WTC11 (cell line): ENCODE data around the gene RCC2.

ENCODE experiments used
- ARID4B ChIP-seq: sonication (generic); formaldehyde crosslinking; IDR thresholded peaks from 2 replicates; pipeline ENCODE4 v1.8.0; 2023; ENCODE audit warnings: missing genetic modification reagents, mild to moderate bottlenecking, borderline replicate concordance
- ATF2 ChIP-seq: sonication (generic); formaldehyde crosslinking; IDR thresholded peaks from 2 replicates; pipeline ENCODE4 v1.8.1; 2022; ENCODE audit warnings: low read depth, missing genetic modification reagents, borderline replicate concordance
- CDX4 ChIP-seq: fragments of 250-450 bp; sonication (Bioruptor Pico); IDR thresholded peaks from 2 replicates; pipeline ENCODE4 v1.9.0; 2021; ENCODE audit warnings: moderate library complexity, mild to moderate bottlenecking, inconsistent platforms, borderline replicate concordance
- CTCF ChIP-seq: fragments of 200-600 bp; IDR thresholded peaks from 2 replicates; pipeline ENCODE4 v1.8.0; 2022; ENCODE audit warnings: antibody characterized with exemption
- ETV6 ChIP-seq: sonication (generic); formaldehyde crosslinking; IDR thresholded peaks from 2 replicates; pipeline ENCODE4 v1.8.1; 2022; ENCODE audit warnings: mild to moderate bottlenecking, missing genetic modification reagents
- FOXJ3 ChIP-seq: sonication (generic); formaldehyde crosslinking; IDR thresholded peaks from 2 replicates; pipeline ENCODE4 v1.9.0; 2021; ENCODE audit warnings: missing genetic modification reagents, mild to moderate bottlenecking, borderline replicate concordance
- IRF2 ChIP-seq: sonication (generic); formaldehyde crosslinking; IDR thresholded peaks from 2 replicates; pipeline ENCODE4 v1.8.0; 2022; ENCODE audit warnings: low read depth, missing genetic modification reagents, borderline replicate concordance
- TCF7 ChIP-seq: sonication (generic); formaldehyde crosslinking; IDR thresholded peaks from 2 replicates; pipeline ENCODE4 v1.8.0; 2022; ENCODE audit warnings: mild to moderate bottlenecking, low read depth, missing genetic modification reagents, moderate library complexity
- ZNF232 ChIP-seq: sonication (generic); formaldehyde crosslinking; IDR thresholded peaks from 2 replicates; pipeline ENCODE4 v1.8.0; 2022; ENCODE audit warnings: mild to moderate bottlenecking, missing genetic modification reagents

- no peak for TF ChIP-seq FOXJ3
- no peak for TF ChIP-seq IRF2 (CRISPR knock-in tag)
- no peak for TF ChIP-seq CTCF
- TF ChIP-seq ETV6 (CRISPR knock-in tag), result no peak
- no peak for TF ChIP-seq ZNF232 (CRISPR knock-in tag)
- no peak for TF ChIP-seq ATF2 (CRISPR knock-in tag)
- TF ChIP-seq TCF7 (CRISPR knock-in tag), result no peak
- no peak for TF ChIP-seq ARID4B (CRISPR knock-in tag)
- TF ChIP-seq CDX4 (CRISPR knock-in tag), result no peak
These were observed 41.4 kb upstream of the RCC2 start for GRCh38 chr1:17480846-17481245.
